SU-DHL-6 (cell line): Measurements from ENCODE around the gene RCN2.
"Not testable (repeated sequence)": the region's sequence is repeated elsewhere in the genome, so short reads cannot be mapped to it uniquely, and the experiment has no call there.

Experiments
- H2AFZ ChIP-seq: fragments of 200-600 bp; sonication (generic); 2 replicates; pipeline ENCODE4 v1.6.1; 2014; ENCODE audit warnings: low read depth, mild to moderate bottlenecking, moderate library complexity, mixed read lengths, antibody characterized with exemption, low read length; ENCODE audit not compliant: severe bottlenecking
- H3F3A ChIP-seq: fragments of 200-600 bp; shearing (Covaris generic); 2 replicates; pipeline ENCODE4 v1.6.0; 2016; ENCODE audit warnings: antibody characterized with exemption, mild to moderate bottlenecking; ENCODE audit not compliant: insufficient read depth
- H3K27ac ChIP-seq: fragments of 200-600 bp; sonication (generic); 2 replicates; pipeline ENCODE4 v1.5.1; 2016; ENCODE audit warnings: low read depth, mild to moderate bottlenecking, low read length, moderate library complexity, mixed read lengths
- H3K27me3 ChIP-seq: fragments of 200-600 bp; sonication (generic), shearing (Covaris generic); 2 replicates; pipeline ENCODE4 v1.6.0; 2014; ENCODE audit warnings: mild to moderate bottlenecking, low read length
- H3K36me3 ChIP-seq: fragments of 200-600 bp; sonication (generic); 2 replicates; pipeline ENCODE4 v1.6.1; 2014; ENCODE audit warnings: mild to moderate bottlenecking, low read length, mixed read lengths
- H3K4me2 ChIP-seq: fragments of 300-600, 200-600 bp; shearing (Covaris generic), sonication (generic); 2 replicates; pipeline ENCODE4 v1.6.0; 2014; ENCODE audit warnings: low read length, low read depth, mild to moderate bottlenecking; ENCODE audit not compliant: poor library complexity, severe bottlenecking
- H3K4me3 ChIP-seq: fragments of 200-600 bp; sonication (generic); 2 replicates; pipeline ENCODE4 v1.5.1; 2014; ENCODE audit warnings: antibody characterized with exemption, low read length, mild to moderate bottlenecking, mixed read lengths; ENCODE audit not compliant: insufficient read depth, poor library complexity, severe bottlenecking
- H3K79me2 ChIP-seq: fragments of 200-600 bp; sonication (generic); 2 replicates; pipeline ENCODE4 v1.6.1; 2014; ENCODE audit warnings: mild to moderate bottlenecking, low read length, moderate library complexity; ENCODE audit not compliant: insufficient read depth
- H3K9ac ChIP-seq: fragments of 200-600 bp; sonication (generic); 2 replicates; pipeline ENCODE4 v1.7.0; 2014; ENCODE audit warnings: mild to moderate bottlenecking, low read length
- H3K9me2 ChIP-seq: fragments of 200-600 bp; sonication (generic); replicated peaks from 2 replicates; pipeline ENCODE4 v1.6.1; 2014; ENCODE audit warnings: low read length; ENCODE audit not compliant: insufficient read depth
- H3K9me3 ChIP-seq: fragments of 200-600 bp; sonication (generic); 2 replicates; pipeline ENCODE4 v1.6.1; 2014; ENCODE audit warnings: low read length, mixed read lengths; ENCODE audit not compliant: insufficient read depth
- H4K20me1 ChIP-seq: fragments of 200-600 bp; sonication (generic); 2 replicates; pipeline ENCODE4 v1.6.1; 2014; ENCODE audit warnings: low read depth, mild to moderate bottlenecking, antibody characterized with exemption, low read length, moderate library complexity, mixed read lengths
- CTCF ChIP-seq: fragments of 200-600 bp; sonication (generic); IDR thresholded peaks from one replicate; pipeline ENCODE4 v1.5.1; 2017; ENCODE audit warnings: antibody characterized with exemption, mild to moderate bottlenecking, low read length, moderate library complexity; ENCODE audit not compliant: insufficient read depth, poor library complexity, severe bottlenecking
- EZH2phosphoT487 ChIP-seq: fragments of 200-600 bp; sonication (generic), shearing (Covaris generic); conservative IDR thresholded peaks from 2 replicates; pipeline ENCODE4 v1.6.1; 2018; ENCODE audit warnings: mild to moderate bottlenecking, antibody characterized with exemption, low read length, moderate library complexity, mixed read lengths

RCN2 gene

DNA sequence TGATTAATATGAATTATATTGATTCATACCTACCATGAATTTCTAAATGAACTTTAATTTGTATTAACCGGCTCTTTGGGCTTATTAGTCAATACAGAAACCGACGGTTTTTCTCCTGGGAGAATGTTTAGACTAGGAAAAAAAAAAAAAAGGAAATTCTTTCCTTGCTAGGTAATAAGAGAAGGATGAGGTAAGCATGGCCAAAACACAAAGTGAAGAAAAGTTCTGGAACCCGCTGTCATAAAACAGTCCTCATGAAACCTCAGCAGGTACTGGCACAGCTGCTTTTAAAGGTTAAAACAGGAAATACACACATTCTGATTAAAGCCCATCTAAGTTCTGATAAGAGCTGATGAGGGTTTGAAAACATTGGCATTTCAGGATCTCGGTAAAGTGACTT lies 32.6 kb downstream of the RCN2 start:
- Histone ChIP-seq H3K27me3 (no peaks in the 10 kb centered on the region), H3K4me3 (no peak overlapping the region)

GRCh38 chr15:76966051-76966450 lies 34.5 kb downstream of the RCN2 start:
- not testable (repeated sequence) for H3F3A ChIP-seq, H3K4me3 ChIP-seq, H3K9ac ChIP-seq, H3K9me2 ChIP-seq, H3K4me2 ChIP-seq, H2AFZ ChIP-seq, H3K27ac ChIP-seq, H3K79me2 ChIP-seq, H3K36me3 ChIP-seq, H3K9me3 ChIP-seq, H3K27me3 ChIP-seq, H4K20me1 ChIP-seq

More for the DNA sequence above, 32.6 kb downstream of the RCN2 start:
- Histone ChIP-seq H3K79me2 (no peaks in the 10 kb centered on the region), H3K4me2 (no peak overlapping the region), H2AFZ (no peak overlapping the region), H3K36me3 (no peaks in the 10 kb centered on the region), H4K20me1 (no peaks in the 10 kb centered on the region), H3F3A (no peaks in the 10 kb centered on the region), H3K9me2 (no peaks in the 10 kb centered on the region), H3K9me3 (no peaks in the 10 kb centered on the region), H3K9ac (no peak overlapping the region), H3K27ac (no peak overlapping the region)
- TF ChIP-seq CTCF (no peak), EZH2phosphoT487 (no peak)

- no peaks in the 10 kb centered on the region for H3K36me3 ChIP-seq
- no peak overlapping the region for H2AFZ ChIP-seq
- no peak overlapping the region for H3K4me2 ChIP-seq
Observed at GRCh38 chr15:76967067-76967466, 35.5 kb downstream of the RCN2 start.

GRCh38 chr15:76968306-76968705 lies 36.8 kb downstream of the RCN2 start:
- H3K79me2 ChIP-seq: no peaks in the 10 kb centered on the region
- H3K4me2 ChIP-seq: no peak overlapping the region
- no peak overlapping the region for H3K27ac ChIP-seq
- no peaks in the 10 kb centered on the region for H3K36me3 ChIP-seq
- H2AFZ ChIP-seq: no peak overlapping the region
- no peaks in the 10 kb centered on the region for H3K27me3 ChIP-seq
- no peaks in the 10 kb centered on the region for H3K9me3 ChIP-seq
- H3K4me3 ChIP-seq: no peak overlapping the region
- H4K20me1 ChIP-seq: no peaks in the 10 kb centered on the region
- H3F3A ChIP-seq: no peaks in the 10 kb centered on the region
- H3K9me2 ChIP-seq: no peaks in the 10 kb centered on the region
- no peak overlapping the region for H3K9ac ChIP-seq
- TF ChIP-seq CTCF (no peak), EZH2phosphoT487 (no peak)

More at GRCh38 chr15:76967067-76967466, 35.5 kb downstream of the RCN2 start:
- Histone ChIP-seq H3K27ac (no peak overlapping the region), H3K79me2 (no peaks in the 10 kb centered on the region), H4K20me1 (no peaks in the 10 kb centered on the region), H3K9me3 (no peaks in the 10 kb centered on the region), H3F3A (no peaks in the 10 kb centered on the region), H3K9me2 (no peaks in the 10 kb centered on the region), H3K9ac (no peak overlapping the region), H3K4me3 (no peak overlapping the region), H3K27me3 (no peaks in the 10 kb centered on the region)
- TF ChIP-seq EZH2phosphoT487 (no peak), CTCF (no peak)
